Activated CD8-positive, alpha-beta T cell treated with anti-CD3 and anti-CD28 coated beads, Interleukin-2, amount 10 ng/mL, durations not matched to agents 7 days and 5 days (primary cell): ENCODE data around the gene LGALSL. TPM values are rescaled to one million over a fixed set of nuclear protein-coding genes. Genes with fewer than 3 reads are reported as not detected.

Experiments
- ATAC-seq: fragments of 150-1000 bp; cut with Tn5 transposase; one replicate; pipeline ENCODE4 v1.10.0; 2021; ENCODE audit warnings: moderate library complexity
- CTCF ChIA-PET: fragments of 350-600 bp; sonication (Branson Sonifier 250); formaldehyde crosslinking; loops from one replicate; lab custom pipeline; 2021; ENCODE audit warnings: antibody characterized with exemption; lab: Charles Lee
- POLR2A ChIA-PET: fragments of 350-600 bp; sonication (Branson Sonifier 250); formaldehyde crosslinking; loops from one replicate; lab custom pipeline; 2021; ENCODE audit warnings: antibody characterized with exemption; lab: Charles Lee
- DNase-seq: peaks from one replicate; pipeline ENCODE4 v3.0.0-alpha.2; 2020
- H3K27ac Mint-ChIP-seq: one replicate; pipeline ENCODE4 v1.8.0; 2021; ENCODE audit warnings: mild to moderate bottlenecking, mixed read lengths
- H3K27me3 Mint-ChIP-seq: one replicate; pipeline ENCODE4 v1.8.0; 2021; ENCODE audit warnings: low read depth, mixed read lengths
- H3K36me3 Mint-ChIP-seq: one replicate; pipeline ENCODE4 v1.8.0; 2021; ENCODE audit warnings: low read depth, mixed read lengths
- H3K4me1 Mint-ChIP-seq: one replicate; pipeline ENCODE4 v1.8.0; 2021; ENCODE audit warnings: low read depth, mixed read lengths
- H3K4me3 Mint-ChIP-seq: one replicate; pipeline ENCODE4 v1.8.0; 2021; ENCODE audit warnings: mild to moderate bottlenecking, mixed read lengths
- H3K9me3 Mint-ChIP-seq: one replicate; pipeline ENCODE4 v1.8.0; 2022; ENCODE audit warnings: mixed read lengths; ENCODE audit not compliant: insufficient read depth
- total RNA-seq, 2 experiments: library from RNA; stranded (reverse); gene quantifications; one replicate each; pipeline ENCODE4 v1.2.3, GENCODE V29; 2021

The LGALSL gene
- total RNA-seq, 2 experiments from 2014 or later, result 0.73 to 1.1 TPM

GRCh38 chr2:64504774-64505720, 51.1 kb downstream of the LGALSL start:
- Mint-ChIP-seq H3K27me3 (peaks cover 11% of the 10 kb centered on the region), H3K4me1 (peaks cover 4% of the 10 kb centered on the region), H3K4me3 (no peak overlapping the region), H3K27ac (no peak overlapping the region), H3K9me3 (no peaks in the 10 kb centered on the region), H3K36me3 (no peaks in the 10 kb centered on the region)
- no peak for DNase-seq
- ATAC-seq, result no peak
- ChIA-PET POLR2A (no interaction called here), CTCF (interaction anchor here (0.6 to 2.4 kb wide), 3 partner anchors 17 to 174 kb away, joined by 3 to 12 read pairs (median 7); no protein-coding TSS in a partner anchor)

- DNase-seq (no peak), ATAC-seq (no peak)
- H3K27ac Mint-ChIP-seq, result no peak overlapping the region
- H3K9me3 Mint-ChIP-seq, result no peaks in the 10 kb centered on the region
- ChIA-PET CTCF (interaction anchor here (1.0 kb wide), 1 partner anchor 18 kb away, joined by 3 read pairs; no protein-coding TSS in a partner anchor), POLR2A (interaction anchor here (0.6 kb wide), 1 partner anchor 112 kb away, joined by 3 read pairs; no protein-coding TSS in a partner anchor)
- H3K4me3 Mint-ChIP-seq, result no peak overlapping the region
- H3K27me3 Mint-ChIP-seq, result peaks cover 11% of the 10 kb centered on the region
- H3K4me1 Mint-ChIP-seq, result no peaks in the 10 kb centered on the region
- no peaks in the 10 kb centered on the region for H3K36me3 Mint-ChIP-seq
These were observed 52.7 kb downstream of the LGALSL start for GRCh38 chr2:64506686-64507085.

Other genes with a start within 250 kb of the LGALSL start
- 10 to 100 TPM; 26.3 to 27.2 TPM for gene AFTPH, start 70.2 kb downstream of the LGALSL start, total RNA-seq
- 10 to 100 TPM; 21.4 to 21.8 TPM for gene SERTAD2, start 199.8 kb downstream of the LGALSL start, total RNA-seq